Pancreas (tissue), 10 donors: ENCODE data around the gene TOR1AIP2. TPM values are rescaled to one million over a fixed set of nuclear protein-coding genes. Genes with fewer than 3 reads are reported as not detected.

Experiments used
- ATAC-seq, 4 donors: fragments of 200-7000 bp; cut with Tn5 transposase; one replicate each; pipeline versions ENCODE4 v1.8.0 to v1.9.1; 2020; ENCODE audit warnings: mild to moderate bottlenecking in 4 of 4, moderate library complexity in 4 of 4
- DNase-seq, 6 donors: peaks; one replicate each; pipeline ENCODE4 v3.0.0-alpha.2; 2020
- FAIRE-seq: peaks from 2 replicates; lab custom pipeline; 2012; peaks lifted over from hg19 to GRCh38; lab: Jason Lieb, UNC
- H3K27ac ChIP-seq, 4 donors: fragments of 200-600 bp; sonication (generic); 1 replicate in 3 of 4; 2 replicates in 1 of 4; pipeline versions ENCODE4 v1.5.0 to v1.8.0; 2020
- H3K27me3 ChIP-seq, 4 donors: fragments of 200-600 bp; one replicate each; pipeline ENCODE4 v1.8.0; 2021
- H3K36me3 ChIP-seq, 3 donors: fragments of 200-600 bp; sonication (generic) in 1 of 3; one replicate each; pipeline versions ENCODE4 v1.5.0 to v1.8.0; 2020 to 2021
- H3K4me1 ChIP-seq, 3 donors: fragments of 200-600 bp; one replicate each; pipeline ENCODE4 v1.8.0; 2021
- H3K4me3 ChIP-seq, 4 donors: fragments of 200-600 bp; sonication (generic) in 2 of 4; one replicate each; pipeline versions ENCODE4 v1.5.0 to v1.8.0; 2020 to 2021
- H3K9me3 ChIP-seq, 4 donors: fragments of 200-600 bp; one replicate each; pipeline ENCODE4 v1.8.0; 2021
- CTCF ChIP-seq, 4 donors: fragments of 200-600 bp; sonication (generic) in 3 of 4; IDR thresholded peaks; one replicate each; pipeline versions ENCODE4 v1.5.0 to v1.8.0; 2021; ENCODE audit warnings: antibody characterized with exemption in 4 of 4
- WGBS, 2 donors: extraction: QIAGEN DNeasy Blood & Tissue Kit; methylation state at CpG; one replicate each; pipeline ENCODE4 v1.1.7; 2013; 5-methylcytosine and 5-hydroxymethylcytosine counted together
- intact Hi-C, 3 donors: fragments of 100-400 bp; cut with DNase I; formaldehyde crosslinking; loops; one replicate each; pipeline versions ENCODE4 v1.11.1 to v1.14.2; 2022
- polyA plus RNA-seq, 2 donors: library from polyadenylated mRNA; stranded (reverse); fragments of 200-250 nt; gene quantifications; one replicate each; pipeline ENCODE4 v1.2.3, GENCODE V29; 2013
- total RNA-seq, 6 donors: library from RNA; stranded (reverse); fragmentation: NEBNext Ultra II Directional in 4 of 6; extraction: Animal tissue kit (Norgen Biotek cat#: 25700) in 4 of 6; gene quantifications; one replicate each; pipeline versions ENCODE4 v1.2.1 to v1.2.4, GENCODE V29; 2021 to 2023
- donor health status: healthy with polysubstance abuse.
- donor health status: DM: no; HTN: no; CAD: no; lungs with moderate emphysema.
- donor health status: DM: no; HTN: no; CAD: no.
- donor health status: control.
- donor health status: control.
- donor health status: Bipolar disorder and iron deficiency.
- donor health status: DM: yes; HTN: yes; CAD: no.
- donor health status: DM: no; HTN: no; CAD: no.
- donor health status: DM: no; HTN: no; CAD: no.
- donor health status: DM: yes; HTN: yes; CAD: no.

Gene TOR1AIP2
- total and polyA plus RNA-seq, 8 donors: 9.7 to 69.4 (median 33.6) TPM

DNA sequence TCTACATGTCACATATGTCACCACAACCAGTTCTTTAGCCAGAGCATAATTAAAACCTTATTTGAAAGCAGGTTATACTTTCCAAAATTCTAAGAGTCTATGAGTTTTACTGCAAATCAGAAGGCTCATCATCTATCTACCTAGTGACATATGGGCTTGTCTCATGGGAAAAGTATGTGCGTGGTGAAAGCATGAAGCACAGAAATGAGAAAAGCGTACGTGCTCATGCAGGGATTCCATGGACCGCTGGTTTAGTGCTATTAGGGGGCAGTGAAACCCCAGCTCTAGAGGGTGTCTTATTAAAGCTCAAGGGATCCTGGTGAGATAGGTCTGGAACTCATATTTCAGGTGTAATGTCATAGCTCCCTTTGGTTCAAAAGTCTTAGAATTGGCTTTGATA is 84.3 kb downstream of the TOR1AIP2 start:
- ATAC-seq (no peak), DNase-seq (no peak)

More for the DNA sequence above, 84.3 kb downstream of the TOR1AIP2 start:
- Histone ChIP-seq H3K27ac (no peak overlapping the region), H3K27me3 (no peaks in the 10 kb centered on the region), H3K36me3 (no peaks in the 10 kb centered on the region), H3K9me3 (no peaks in the 10 kb centered on the region), H3K4me1 (no peaks in the 10 kb centered on the region), H3K4me3 (no peak overlapping the region)
- WGBS, 2 donors: 90 to 93% methylated on average over 4 of the region's 4 CpGs
- intact Hi-C loops: no loop called here
- no peak for FAIRE-seq
- no peak for TF ChIP-seq CTCF (IDR thresholded peaks at IDR 0.05)

Other genes with a start within 250 kb of the TOR1AIP2 start
- under 1 TPM in 3 of 6 donors, not detected in 3; 0.06 to 0.18 (median 0.12) TPM for gene FAM163A, start 134.5 kb downstream of the TOR1AIP2 start, total RNA-seq
- under 1 TPM; 0.15 to 0.28 TPM for gene FAM163A, start 134.5 kb downstream of the TOR1AIP2 start, polyA plus RNA-seq
- 10 to 100 TPM; 13.7 to 29.9 (median 21.2) TPM for gene TOR1AIP1, start 4.5 kb upstream of the TOR1AIP2 start, total RNA-seq
- 10 to 100 TPM in 1 of 2 donors, 1 to 10 TPM in 1; 8.8 to 18.0 TPM for gene TOR1AIP1, start 4.5 kb upstream of the TOR1AIP2 start, polyA plus RNA-seq
- 10 to 100 TPM; 18.5 to 30.8 (median 21.8) TPM for gene CEP350, start 77.0 kb upstream of the TOR1AIP2 start, total RNA-seq
- gene CEP350, start 77.0 kb upstream of the TOR1AIP2 start, polyA plus RNA-seq: 1 to 10 TPM; 4.6 to 4.9 TPM